HG03565 (cell line): ENCODE data around the gene NPPB.
"Not testable (repeated sequence)": the region's sequence is repeated elsewhere in the genome, so short reads cannot be mapped to it uniquely, and the experiment has no call there.

Experiments used
- ATAC-seq: cut with Tn5 transposase; IDR thresholded peaks from one replicate; pipeline ENCODE4 v1.9.1; 2021; ENCODE audit warnings: mild to moderate bottlenecking, moderate library complexity; ENCODE audit not compliant: unreplicated experiment

Gene NPPB

DNA sequence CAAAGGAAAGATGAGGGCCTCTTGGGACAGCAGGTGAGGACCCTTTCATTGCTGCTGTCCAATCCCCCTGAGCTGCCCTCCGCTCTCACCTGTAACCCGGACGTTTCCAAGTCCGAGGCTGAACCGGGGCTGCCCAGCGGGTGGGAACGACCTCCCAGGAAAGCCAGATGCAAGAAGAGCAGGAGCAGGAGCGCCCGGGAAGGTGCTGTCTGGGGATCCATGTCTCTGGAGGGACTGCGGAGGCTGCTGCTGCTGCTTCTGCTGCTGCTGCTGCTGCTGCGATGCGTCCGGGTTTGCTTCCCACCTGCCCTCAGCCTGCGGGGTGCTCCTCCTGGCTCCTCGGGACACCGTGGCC, at the start of gene NPPB:
Gene NPPB (minus strand): TSS at position 333 of the 355 bp plus-strand sequence. CDS start 112 bp downstream, at position 221.
- no peak for ATAC-seq

DNA sequence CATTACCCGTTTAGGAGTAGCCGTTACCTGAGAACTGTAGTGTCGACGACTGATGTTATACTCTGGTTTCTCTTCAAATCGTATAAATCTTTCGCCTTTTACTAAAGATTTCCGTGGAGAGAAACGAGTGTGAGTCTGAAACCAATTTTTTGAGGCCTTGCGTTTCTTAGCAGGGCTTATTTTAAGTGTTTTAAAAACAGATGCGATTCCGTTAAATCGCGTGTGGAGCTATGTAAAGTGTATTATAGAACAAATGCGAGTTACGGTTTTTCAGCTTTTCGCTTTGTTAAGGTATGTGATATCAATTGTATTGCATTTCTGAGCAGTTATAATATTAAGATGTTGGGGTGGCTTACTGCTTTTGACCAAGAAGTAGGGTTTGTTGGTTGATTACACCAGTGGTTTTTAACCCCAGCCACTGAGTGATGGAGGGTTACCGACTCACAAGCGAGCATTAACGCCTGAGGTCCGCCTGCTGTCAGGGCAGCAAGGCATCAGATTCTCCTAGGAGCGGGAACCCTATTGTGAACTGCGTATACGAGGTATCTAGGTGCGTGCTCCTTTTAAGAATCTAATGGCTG, 49.4 kb upstream of the NPPB start:
- ATAC-seq = peak; percentile 37

DNA sequence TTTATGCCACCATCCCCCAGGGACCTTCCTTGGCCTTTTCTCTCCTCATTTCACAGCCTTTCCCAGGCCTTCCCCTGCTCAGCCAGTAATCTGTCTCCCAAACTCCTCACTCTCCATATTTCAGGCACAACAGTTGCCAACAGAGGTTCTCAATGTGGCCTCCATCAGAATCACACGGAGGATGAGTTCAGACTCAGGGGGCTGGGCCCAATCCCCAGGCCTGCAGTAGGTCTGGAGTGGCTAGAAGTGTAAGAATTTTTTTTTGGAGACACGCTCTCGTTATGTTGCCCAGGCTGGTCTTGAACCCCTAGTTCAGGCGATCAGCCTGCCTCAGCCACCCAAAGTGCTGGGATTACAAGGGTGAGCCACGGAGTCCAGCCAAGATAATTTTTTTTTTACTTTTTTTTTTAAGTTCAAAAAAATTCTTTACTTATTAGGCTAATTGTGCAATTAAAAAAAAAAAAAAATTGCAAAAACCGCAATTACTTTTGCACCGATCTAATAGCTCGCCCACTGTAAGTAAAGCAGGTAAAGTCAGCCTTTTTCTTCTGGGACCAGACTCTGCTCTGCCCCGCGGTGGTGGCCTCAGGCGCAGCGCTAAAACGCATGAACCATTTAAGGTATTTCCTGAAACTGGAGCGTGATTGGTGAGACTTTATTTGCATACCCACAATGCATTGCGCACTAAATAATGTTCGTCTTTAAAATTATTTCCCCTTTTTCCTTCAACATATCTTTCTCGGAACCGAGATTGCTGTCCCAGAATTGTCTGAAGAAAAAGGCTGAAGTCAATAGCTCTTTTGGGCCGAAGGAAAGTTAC, 48.7 kb upstream of the NPPB start:
- peak; percentile 37 for ATAC-seq

DNA sequence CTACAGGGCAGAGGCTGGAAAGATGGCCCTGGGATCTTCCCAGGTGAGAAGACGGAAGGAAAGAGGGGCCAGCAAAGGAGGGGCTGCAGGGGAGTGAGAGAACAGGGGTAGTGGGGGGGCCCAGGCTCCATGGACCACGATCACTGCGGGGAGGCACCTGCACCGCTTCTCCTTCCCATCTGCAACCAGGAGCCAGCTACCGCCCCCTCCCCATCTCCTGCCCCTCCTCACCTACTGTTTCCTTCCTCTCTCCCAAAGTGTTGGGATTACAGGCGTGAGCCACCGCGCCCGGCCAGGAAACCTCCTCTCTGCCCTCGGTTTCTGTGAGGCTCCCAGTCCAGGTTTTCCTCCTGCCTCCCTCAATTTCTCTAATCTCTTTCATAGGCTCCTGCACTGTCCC, 48.1 kb upstream of the NPPB start:
- ATAC-seq = no peak

DNA sequence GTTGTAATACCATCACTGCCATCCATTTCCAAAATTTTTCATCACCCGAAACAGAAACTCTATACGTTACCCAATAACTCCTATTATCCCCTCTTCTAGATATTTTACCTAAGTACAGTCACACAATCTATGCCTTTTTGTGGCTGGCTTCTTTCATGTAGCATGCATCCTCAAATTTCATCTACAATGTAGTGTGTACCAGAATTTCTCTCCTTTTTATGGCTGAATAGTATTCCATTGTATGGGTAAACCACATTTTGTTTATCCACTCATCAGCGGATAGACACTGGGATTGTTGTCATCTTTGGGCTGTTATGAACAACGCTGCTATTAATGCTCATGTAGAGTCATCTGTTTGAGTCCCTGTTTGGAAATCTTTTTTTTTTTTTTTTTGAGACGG, 46.2 kb upstream of the NPPB start:
- no peak for ATAC-seq

DNA sequence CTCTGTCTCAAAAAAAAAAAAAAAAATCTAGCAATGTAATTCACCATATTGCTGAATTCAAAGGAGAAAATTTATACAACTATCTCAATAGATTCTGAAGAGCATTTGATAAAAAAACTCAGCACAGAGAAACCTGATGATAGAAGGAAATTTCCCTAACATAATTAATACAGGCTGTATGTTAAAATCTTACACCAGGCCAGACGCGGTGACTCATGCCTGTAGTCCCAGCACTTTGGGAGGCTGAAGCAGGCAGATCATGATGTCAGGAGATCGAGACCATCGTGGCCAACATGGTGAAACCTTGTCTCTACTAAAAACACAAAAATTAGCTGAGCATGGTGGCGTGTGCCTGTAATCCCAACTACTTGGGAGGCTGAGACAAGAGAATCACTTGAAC, 45.4 kb upstream of the NPPB start:
- not testable (repeated sequence) for ATAC-seq

DNA sequence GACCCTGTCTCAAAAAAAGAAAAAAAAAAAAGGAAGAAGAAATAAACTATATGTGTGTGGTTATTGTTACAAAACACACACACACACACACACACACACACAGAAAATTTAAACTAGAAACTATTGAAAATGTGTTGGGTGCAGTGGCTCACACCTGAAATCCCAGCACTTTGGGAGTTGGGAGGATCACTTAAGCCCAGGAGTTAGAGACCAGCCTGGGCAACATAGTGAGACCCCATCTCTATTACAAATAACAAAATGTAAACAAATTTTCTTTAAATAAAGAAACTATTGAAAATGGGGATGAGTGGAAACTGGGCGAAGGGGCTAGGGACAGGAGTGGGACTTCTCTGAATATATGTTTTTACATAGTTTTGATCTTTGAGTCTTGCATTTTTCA, 44.5 kb upstream of the NPPB start:
- no peak for ATAC-seq

DNA sequence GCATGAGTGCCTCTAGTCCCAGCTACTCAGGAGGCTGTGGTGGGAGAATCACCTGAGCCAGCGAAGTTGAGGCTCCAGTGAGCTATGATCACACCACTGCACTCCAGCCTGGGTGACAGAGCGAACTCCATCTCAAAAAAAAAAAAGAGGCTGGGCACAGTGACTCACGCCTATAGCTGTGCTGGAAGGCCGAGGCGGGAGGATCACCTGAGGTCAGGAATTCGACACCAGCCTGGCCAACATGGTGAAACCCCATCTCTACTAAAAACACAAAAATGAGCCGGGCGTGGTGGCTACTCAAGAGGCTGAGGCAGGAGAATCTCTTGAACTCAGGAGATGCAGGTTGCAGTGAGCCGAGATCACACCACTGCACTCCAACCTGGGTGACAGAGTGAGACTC, 42.7 kb upstream of the NPPB start:
- ATAC-seq = not testable (repeated sequence)

DNA sequence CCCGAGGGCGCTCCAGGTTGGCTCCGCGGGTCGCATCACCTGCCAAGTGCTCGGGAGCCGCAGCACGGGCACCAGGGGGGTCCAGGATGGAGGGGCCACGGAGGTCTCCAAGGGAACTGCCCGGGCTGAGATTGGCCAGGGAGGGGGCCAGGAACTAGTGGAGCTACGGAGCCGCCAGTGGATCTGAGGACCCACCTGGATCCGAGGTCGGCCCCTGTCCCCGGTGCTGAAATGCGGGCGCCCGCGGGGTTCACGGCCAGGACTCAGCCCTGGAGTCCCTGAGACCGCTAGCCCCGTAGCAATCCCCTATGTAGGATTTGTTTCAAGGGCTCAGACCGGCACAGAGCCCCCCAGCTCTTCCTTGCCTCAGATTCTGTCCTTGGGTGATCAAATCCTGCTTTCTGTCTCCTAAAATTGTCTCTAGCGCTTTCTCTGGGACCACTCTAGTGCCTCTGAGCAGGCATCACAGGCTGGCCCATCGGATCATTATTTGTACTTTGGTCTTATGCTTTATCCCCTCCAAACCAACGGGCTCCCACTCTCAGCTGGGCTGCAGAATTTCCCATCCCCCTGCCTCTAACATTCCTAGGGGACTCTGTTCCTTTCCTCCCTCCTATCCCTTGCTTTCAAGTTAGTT, 40.2 kb upstream of the NPPB start:
- no peak for ATAC-seq

DNA sequence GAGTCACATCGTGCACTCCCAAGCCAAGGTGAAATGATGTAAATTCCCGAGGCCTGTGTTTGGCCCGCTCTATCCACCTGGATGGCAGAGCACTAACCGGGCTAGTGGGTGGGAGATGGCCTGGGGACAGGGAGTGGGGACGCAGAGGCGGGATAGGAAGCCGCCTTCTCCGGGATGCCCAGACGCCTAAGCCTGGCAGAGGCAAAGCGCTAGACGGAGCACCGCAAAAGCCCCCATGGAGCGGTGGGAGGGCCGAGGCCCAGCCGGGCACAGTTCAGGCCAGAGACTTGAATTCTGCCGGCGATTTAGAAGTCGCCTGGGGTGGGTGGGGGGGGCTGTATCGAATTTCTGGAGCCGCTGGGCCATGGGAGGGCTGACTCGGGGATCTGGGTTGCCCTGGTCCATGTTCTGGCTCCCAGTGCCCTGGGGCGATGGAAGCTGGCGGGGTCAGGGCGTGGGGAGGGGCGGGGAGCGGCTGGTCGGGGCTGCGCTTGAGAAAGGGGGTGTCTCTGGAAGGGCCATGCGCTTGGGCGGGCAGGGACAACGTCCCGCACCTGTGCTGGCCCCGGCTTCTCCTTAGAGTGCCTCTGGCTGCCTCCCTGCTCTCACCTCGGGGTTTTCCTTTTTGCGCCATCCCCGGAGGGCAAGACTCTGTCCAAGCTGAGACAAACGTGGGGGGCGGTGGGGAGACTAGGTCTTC, 39.5 kb upstream of the NPPB start:
- ATAC-seq = no peak

DNA sequence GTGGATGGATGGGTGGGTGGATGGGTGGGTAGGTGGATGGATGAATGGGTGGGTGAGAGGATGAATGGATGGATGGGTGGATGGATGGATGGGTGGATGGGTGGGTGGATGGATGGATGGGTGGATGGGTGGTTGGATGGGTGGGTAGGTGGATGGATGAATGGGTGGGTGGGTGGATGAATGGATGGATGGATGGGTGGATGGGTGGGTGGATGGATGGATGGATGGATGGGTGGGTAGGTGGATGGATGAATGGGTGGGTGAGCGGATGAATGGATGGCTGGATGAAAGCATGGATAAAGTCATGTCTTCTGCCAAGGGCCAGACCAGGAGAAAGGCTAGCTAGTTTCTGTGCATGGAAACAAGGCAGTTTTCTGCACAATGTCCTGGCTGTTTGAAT, 35.8 kb upstream of the NPPB start:
- ATAC-seq = not testable (repeated sequence)

DNA sequence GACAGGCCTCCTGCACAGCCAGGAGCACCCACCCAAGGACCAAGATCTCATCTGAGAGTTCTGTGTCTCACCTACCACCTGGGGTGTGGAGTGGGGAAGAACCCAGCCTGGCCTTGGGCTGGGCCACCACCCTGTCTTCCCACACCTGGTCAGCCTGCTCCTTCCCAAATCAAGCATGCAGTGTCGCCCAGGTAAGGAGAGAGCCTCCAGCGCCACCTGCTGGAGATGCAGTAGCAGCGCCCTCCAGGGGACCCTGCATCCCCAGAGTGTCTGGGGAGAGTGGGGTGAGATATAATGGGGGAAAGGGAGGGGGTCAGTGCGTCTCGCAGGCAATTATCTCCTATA, 35.1 kb upstream of the NPPB start:
- no peak for ATAC-seq

DNA sequence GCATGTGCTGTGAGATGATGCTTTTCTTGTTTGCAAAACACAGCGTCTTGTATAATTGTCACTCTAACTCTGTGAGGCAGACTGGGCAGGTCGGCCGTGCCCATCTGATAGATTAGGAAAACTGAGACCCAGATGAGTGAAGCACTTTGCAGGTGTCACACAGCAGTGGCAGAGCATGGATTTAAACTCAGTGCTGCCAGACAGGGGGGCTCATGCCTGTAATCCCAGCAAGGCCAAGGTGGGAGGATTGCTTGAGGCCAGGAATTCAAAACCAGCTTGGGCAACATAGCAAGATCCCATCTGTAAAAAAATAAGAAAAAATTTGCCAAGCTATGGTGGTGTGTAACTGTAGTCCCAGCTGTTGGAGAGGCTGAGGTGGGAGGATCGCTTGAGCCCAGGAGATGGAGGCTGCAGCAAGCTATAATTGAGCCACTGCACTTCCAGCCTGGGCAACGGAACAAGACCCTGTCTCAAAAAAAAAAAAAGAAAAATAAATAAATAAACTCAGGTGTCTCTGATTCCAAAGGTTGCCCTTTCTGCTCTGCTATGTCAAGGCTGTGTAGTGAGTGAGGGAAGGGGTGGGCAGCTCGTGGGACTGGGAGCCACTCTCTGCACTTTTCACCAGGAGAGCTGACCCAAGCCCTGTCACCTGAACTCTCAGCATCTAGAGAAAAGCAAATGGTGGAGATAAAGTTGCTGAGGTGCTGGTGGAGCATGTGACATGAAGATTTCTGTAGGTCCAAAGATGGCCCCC, 32.9 kb upstream of the NPPB start:
- ATAC-seq = no peak

DNA sequence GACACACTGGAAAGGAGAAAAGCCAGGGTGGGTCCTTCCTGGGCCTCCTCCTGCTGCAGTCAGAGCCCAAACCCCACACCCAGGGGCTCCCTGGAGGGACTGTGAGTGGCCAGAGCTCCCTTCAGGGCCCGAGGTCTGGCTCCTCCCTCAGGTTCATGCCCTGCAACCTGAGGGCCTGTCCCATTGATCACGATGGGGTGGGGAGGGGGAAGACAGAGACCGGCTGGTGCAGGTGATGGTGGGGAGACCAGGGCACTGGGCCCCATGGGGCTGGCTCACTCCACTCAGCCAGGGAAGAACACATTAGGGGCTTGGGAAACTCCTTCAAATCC, 30.1 kb upstream of the NPPB start:
- ATAC-seq = no peak

DNA sequence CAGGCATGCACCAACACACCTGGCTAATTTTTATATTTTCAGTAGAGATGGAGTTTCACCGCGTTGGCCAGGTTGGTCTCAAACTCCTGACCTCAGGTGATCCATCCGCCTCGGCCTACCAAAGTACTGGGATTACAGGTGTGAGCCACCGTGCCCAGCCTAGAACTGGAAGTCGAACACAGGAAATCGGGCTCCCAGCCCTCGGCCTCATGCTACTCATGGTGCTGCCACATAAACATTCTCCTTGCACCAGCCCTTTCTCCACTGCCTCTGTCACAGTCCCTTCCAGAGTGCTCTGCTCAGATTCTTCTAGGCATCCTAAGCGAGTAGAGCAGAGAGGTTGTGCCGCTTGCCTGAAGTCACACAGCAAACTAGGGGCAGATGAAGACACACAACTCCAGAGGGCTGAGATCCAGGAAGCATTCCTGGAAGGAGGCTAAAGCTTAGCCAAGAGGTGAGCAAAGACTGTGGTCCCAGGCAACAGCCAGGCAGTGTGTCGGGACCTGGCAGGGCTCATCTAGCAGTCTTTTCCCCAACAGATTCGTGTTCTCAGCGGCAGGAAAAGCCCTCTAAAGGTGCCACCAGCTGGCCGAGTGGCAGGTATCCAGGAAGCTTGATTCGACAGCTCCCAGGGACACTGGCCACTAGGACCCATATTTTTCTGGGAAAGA, 29.6 kb upstream of the NPPB start:
- no peak for ATAC-seq

DNA sequence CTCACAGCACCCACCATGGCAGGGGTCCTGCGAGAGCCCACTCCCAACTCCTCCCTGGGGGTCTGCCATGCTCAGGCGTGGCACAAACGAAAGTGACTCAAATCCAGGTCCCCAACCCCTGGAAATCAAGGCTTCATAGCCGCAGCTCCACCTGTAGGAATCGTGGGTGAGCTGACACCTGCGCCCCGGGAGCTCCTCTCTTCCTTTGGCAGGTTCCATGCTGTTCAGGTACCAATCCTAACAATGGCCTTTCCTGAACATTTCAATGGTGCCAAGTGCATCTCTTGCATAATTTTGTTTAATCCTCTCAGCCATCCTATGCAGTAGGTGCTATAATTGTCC, 28.9 kb upstream of the NPPB start:
- ATAC-seq = no peak

DNA sequence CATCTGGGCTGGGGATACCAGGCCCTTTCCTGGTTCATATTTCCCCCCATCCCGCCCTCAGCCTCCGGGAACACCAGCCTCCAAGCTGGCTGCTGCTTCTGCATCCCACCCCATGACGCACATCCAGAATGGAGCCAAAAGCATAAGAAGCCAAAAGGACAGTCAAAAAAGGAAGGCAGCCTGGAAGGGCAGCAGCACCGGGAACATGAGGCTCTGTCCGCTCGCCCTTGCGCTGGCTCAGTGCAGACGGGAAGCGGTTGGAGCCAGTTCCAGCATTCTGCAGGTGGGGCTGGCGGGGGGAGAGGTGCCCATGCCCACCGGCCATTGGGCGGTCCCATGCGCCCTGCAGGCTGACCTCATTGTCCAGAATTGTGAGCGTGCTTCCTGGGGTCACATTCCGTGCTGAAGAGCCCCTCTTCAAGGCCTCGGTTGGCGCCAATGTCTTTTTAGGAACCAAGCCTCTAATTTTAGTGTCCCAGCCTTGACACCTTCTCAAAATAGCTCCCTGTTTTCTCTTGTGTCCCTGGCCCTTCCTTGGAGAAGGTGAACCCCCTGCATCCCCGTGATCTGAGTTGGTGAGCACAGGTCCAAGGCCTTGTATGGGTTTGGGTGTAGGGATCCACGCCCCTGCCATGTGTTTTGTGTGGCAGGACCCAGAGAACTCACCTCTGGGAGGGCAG, 28.4 kb upstream of the NPPB start:
- no peak for ATAC-seq

DNA sequence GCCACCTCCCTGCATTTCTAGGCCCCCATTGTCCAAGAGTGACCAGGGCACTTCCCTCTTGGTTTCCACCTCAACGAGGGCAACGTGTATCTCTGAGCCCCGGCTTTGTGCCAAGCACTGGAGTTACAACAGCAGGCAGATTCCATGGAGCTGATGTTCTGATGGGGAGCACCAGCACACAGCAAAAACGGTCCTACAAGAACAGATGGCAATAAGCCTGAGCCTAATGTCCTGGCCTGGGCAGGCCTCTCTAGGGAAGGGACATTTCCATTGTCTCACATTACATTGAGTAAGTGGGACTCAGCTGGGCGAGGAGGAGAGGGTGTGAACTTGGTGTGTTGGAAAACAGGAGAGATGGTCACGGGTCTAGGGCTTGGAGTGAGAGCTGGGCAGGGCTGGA, 27.2 kb upstream of the NPPB start:
- no peak for ATAC-seq

DNA sequence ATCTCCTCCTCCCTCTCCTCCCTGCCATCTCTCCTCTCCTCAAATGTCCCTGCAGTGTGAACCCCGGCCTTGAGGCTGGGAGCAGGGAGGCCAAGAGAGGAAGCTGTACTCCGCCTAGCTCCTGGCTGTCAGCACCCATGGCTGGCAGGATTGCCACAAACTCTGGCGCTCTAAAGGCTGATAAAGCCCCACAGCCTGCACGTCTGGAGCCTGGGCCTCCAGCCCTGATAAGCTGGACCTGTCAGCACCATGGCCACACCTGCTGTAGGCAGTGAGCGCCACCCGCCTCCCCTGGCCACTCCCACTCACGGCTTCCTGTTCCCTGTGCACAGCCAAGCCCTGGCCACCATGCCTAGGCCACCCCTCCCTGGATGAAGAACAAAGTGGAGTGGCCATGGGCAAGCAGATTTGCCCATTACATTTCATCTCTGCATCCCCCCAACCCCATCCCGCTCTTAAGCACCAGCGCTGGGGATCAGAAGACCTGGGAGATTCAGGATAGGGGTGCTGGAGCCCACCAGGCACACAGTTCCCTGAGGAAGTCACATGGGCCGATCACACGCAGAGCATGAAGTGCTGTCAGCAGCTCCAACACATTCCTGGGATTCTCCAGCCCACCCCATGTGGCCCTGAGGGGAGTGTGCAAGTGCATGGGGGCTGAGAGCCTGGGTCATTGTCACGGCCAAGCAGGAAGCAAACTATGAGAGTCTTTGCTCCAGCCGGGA, 24.2 kb upstream of the NPPB start:
- no peak for ATAC-seq
